Activated naive CD8-positive, alpha-beta T cell (primary cell): Measurements from ENCODE around the gene ASB8.

ENCODE experiments used
- H3K27ac Mint-ChIP-seq: one replicate; pipeline ENCODE4 v1.8.0; 2021; ENCODE audit warnings: mixed read lengths
- H3K27me3 Mint-ChIP-seq: one replicate; pipeline ENCODE4 v1.8.0; 2021; ENCODE audit warnings: mixed read lengths
- H3K36me3 Mint-ChIP-seq: one replicate; pipeline ENCODE4 v1.8.0; 2021; ENCODE audit warnings: mixed read lengths
- H3K4me1 Mint-ChIP-seq: one replicate; pipeline ENCODE4 v1.8.0; 2021; ENCODE audit warnings: low read depth, mixed read lengths
- H3K4me3 Mint-ChIP-seq: one replicate; pipeline ENCODE4 v1.8.0; 2021; ENCODE audit warnings: mild to moderate bottlenecking, mixed read lengths
- H3K9me3 Mint-ChIP-seq: one replicate; pipeline ENCODE4 v1.8.0; 2021; ENCODE audit warnings: low read depth, mixed read lengths

ASB8 gene

GRCh38 chr12:48157018-48157888 lies at the start of gene ASB8:
ASB8 (minus strand) TSS chr12:48157515; CDS start chr12:48153496, 4,019 bp downstream.
- H3K9me3 Mint-ChIP-seq, result no peaks in the 10 kb centered on the region
- no peaks in the 10 kb centered on the region for H3K27me3 Mint-ChIP-seq
- H3K4me1 Mint-ChIP-seq, result peaks cover 52% of the 10 kb centered on the region
- H3K27ac Mint-ChIP-seq, result peak within 1 kb of the TSS; percentile 97
- H3K4me3 Mint-ChIP-seq, result peak within 1 kb of the TSS; percentile 95
- H3K36me3 Mint-ChIP-seq, result peaks cover 4% of the 10 kb centered on the region

GRCh38 chr12:48203192-48203591 lies 45.9 kb upstream of the ASB8 start, which contains the start of gene OR10AD1:
OR10AD1 (minus strand) TSS chr12:48203292; CDS start chr12:48203292, 0 bp downstream.
- H3K27ac Mint-ChIP-seq, result no peak within 1 kb of the TSS
- H3K4me1 Mint-ChIP-seq, result peaks cover 35% of the 10 kb centered on the region
- peaks cover 29% of the 10 kb centered on the region for H3K9me3 Mint-ChIP-seq
- no peaks in the 10 kb centered on the region for H3K27me3 Mint-ChIP-seq
- H3K4me3 Mint-ChIP-seq, result no peak within 1 kb of the TSS
- H3K36me3 Mint-ChIP-seq, result peaks cover 45% of the 10 kb centered on the region

GRCh38 chr12:48202766-48203165 lies 45.5 kb upstream of the ASB8 start:
- H3K27ac Mint-ChIP-seq, result no peak overlapping the region
- peaks cover 35% of the 10 kb centered on the region for H3K4me1 Mint-ChIP-seq
- no peak overlapping the region for H3K4me3 Mint-ChIP-seq
- peaks cover 29% of the 10 kb centered on the region for H3K9me3 Mint-ChIP-seq
- no peaks in the 10 kb centered on the region for H3K27me3 Mint-ChIP-seq
- H3K36me3 Mint-ChIP-seq, result peaks cover 44% of the 10 kb centered on the region

- peaks cover 29% of the 10 kb centered on the region for H3K9me3 Mint-ChIP-seq
- peaks cover 43% of the 10 kb centered on the region for H3K4me1 Mint-ChIP-seq
- no peak overlapping the region for H3K27ac Mint-ChIP-seq
- H3K4me3 Mint-ChIP-seq, result no peak overlapping the region
- peaks cover 38% of the 10 kb centered on the region for H3K36me3 Mint-ChIP-seq
- H3K27me3 Mint-ChIP-seq, result no peaks in the 10 kb centered on the region
Observed at GRCh38 chr12:48201516-48201915, 44.2 kb upstream of the ASB8 start.

GRCh38 chr12:48201091-48201490 lies 43.8 kb upstream of the ASB8 start:
- Mint-ChIP-seq H3K9me3 (peaks cover 29% of the 10 kb centered on the region), H3K27me3 (no peaks in the 10 kb centered on the region), H3K4me1 (peaks cover 44% of the 10 kb centered on the region), H3K36me3 (peaks cover 35% of the 10 kb centered on the region), H3K4me3 (peak overlapping the region; percentile 93), H3K27ac (peak overlapping the region; percentile 99)

- Mint-ChIP-seq H3K9me3 (peaks cover 29% of the 10 kb centered on the region), H3K36me3 (peaks cover 35% of the 10 kb centered on the region), H3K27ac (peak overlapping the region; percentile 99), H3K4me3 (peak overlapping the region; percentile 93), H3K4me1 (peaks cover 44% of the 10 kb centered on the region), H3K27me3 (no peaks in the 10 kb centered on the region)
Observed at GRCh38 chr12:48199774-48200221, 42.5 kb upstream of the ASB8 start.

- H3K4me3 Mint-ChIP-seq, result peak overlapping the region; percentile 93
- no peaks in the 10 kb centered on the region for H3K27me3 Mint-ChIP-seq
- H3K9me3 Mint-ChIP-seq, result peaks cover 24% of the 10 kb centered on the region
- peak overlapping the region; percentile 99 for H3K27ac Mint-ChIP-seq
- H3K4me1 Mint-ChIP-seq, result peaks cover 44% of the 10 kb centered on the region
- peaks cover 28% of the 10 kb centered on the region for H3K36me3 Mint-ChIP-seq
Observed at GRCh38 chr12:48198985-48199384, 41.7 kb upstream of the ASB8 start.

- Mint-ChIP-seq H3K4me3 (peak overlapping the region; percentile 93), H3K36me3 (peaks cover 25% of the 10 kb centered on the region), H3K27me3 (no peaks in the 10 kb centered on the region), H3K9me3 (peaks cover 24% of the 10 kb centered on the region), H3K4me1 (peaks cover 44% of the 10 kb centered on the region), H3K27ac (peak overlapping the region; percentile 99)
Observed at GRCh38 chr12:48198672-48198971, 41.3 kb upstream of the ASB8 start.

- H3K27me3 Mint-ChIP-seq, result no peaks in the 10 kb centered on the region
- H3K36me3 Mint-ChIP-seq, result peaks cover 23% of the 10 kb centered on the region
- peak overlapping the region; percentile 99 for H3K27ac Mint-ChIP-seq
- H3K4me1 Mint-ChIP-seq, result peaks cover 44% of the 10 kb centered on the region
- peaks cover 20% of the 10 kb centered on the region for H3K9me3 Mint-ChIP-seq
- H3K4me3 Mint-ChIP-seq, result peak overlapping the region; percentile 93
Observed at GRCh38 chr12:48197971-48198671, 40.8 kb upstream of the ASB8 start.

GRCh38 chr12:48197549-48197970 lies 40.2 kb upstream of the ASB8 start:
- Mint-ChIP-seq H3K4me3 (peak overlapping the region; percentile 93), H3K27me3 (no peaks in the 10 kb centered on the region), H3K4me1 (peaks cover 44% of the 10 kb centered on the region), H3K9me3 (peaks cover 14% of the 10 kb centered on the region), H3K27ac (peak overlapping the region; percentile 99), H3K36me3 (peaks cover 19% of the 10 kb centered on the region)

GRCh38 chr12:48194799-48195201 lies 37.5 kb upstream of the ASB8 start:
- Mint-ChIP-seq H3K27ac (no peak overlapping the region), H3K36me3 (no peaks in the 10 kb centered on the region), H3K9me3 (no peaks in the 10 kb centered on the region), H3K27me3 (peaks cover 6% of the 10 kb centered on the region), H3K4me3 (no peak overlapping the region), H3K4me1 (peaks cover 19% of the 10 kb centered on the region)

- peaks cover 9% of the 10 kb centered on the region for H3K4me1 Mint-ChIP-seq
- H3K36me3 Mint-ChIP-seq, result no peaks in the 10 kb centered on the region
- H3K27me3 Mint-ChIP-seq, result peaks cover 6% of the 10 kb centered on the region
- no peak overlapping the region for H3K27ac Mint-ChIP-seq
- no peak overlapping the region for H3K4me3 Mint-ChIP-seq
- H3K9me3 Mint-ChIP-seq, result no peaks in the 10 kb centered on the region
Observed at GRCh38 chr12:48193623-48194022, 36.3 kb upstream of the ASB8 start.

- H3K27ac Mint-ChIP-seq, result no peak overlapping the region
- peaks cover 6% of the 10 kb centered on the region for H3K27me3 Mint-ChIP-seq
- peaks cover 9% of the 10 kb centered on the region for H3K4me1 Mint-ChIP-seq
- no peaks in the 10 kb centered on the region for H3K9me3 Mint-ChIP-seq
- no peak overlapping the region for H3K4me3 Mint-ChIP-seq
- H3K36me3 Mint-ChIP-seq, result no peaks in the 10 kb centered on the region
Observed at GRCh38 chr12:48192861-48193260, 35.5 kb upstream of the ASB8 start.

- Mint-ChIP-seq H3K27me3 (peaks cover 6% of the 10 kb centered on the region), H3K4me1 (no peaks in the 10 kb centered on the region), H3K4me3 (no peak overlapping the region), H3K9me3 (no peaks in the 10 kb centered on the region), H3K27ac (no peak overlapping the region), H3K36me3 (no peaks in the 10 kb centered on the region)
Observed at GRCh38 chr12:48191096-48191495, 33.8 kb upstream of the ASB8 start.
